K562 (cell line): Measurements from ENCODE around the gene CAMK2B. TPM values are rescaled to one million over a fixed set of nuclear protein-coding genes. Genes with fewer than 3 reads are reported as not detected.
A peak's percentile ranks its signal among the peaks of the same experiment; 100 is the strongest.

Experiments used
- CBX2 ChIP-seq: fragments of 200-600 bp; sonication (generic); IDR thresholded peaks from one replicate; pipeline ENCODE4 v1.6.1; 2012; ENCODE audit warnings: mild to moderate bottlenecking, low read length, inconsistent platforms; ENCODE audit not compliant: insufficient read depth, poor library complexity, severe bottlenecking
- CREB1 ChIP-seq, 2 experiments: sonication (generic) in 1 of 2; formaldehyde crosslinking in 1 of 2; IDR thresholded peaks; 2 replicates each; pipeline versions ENCODE4 v1.6.1 to v1.8.0; 2012 to 2022; ENCODE audit warnings: inconsistent platforms in 1 of 2, mild to moderate bottlenecking in 1 of 2, missing genetic modification reagents in 1 of 2, moderate library complexity in 1 of 2
- CTBP1 ChIP-seq: fragments of 450-650 bp; IDR thresholded peaks from 2 replicates; pipeline ENCODE4 v1.6.1; 2016; ENCODE audit warnings: borderline replicate concordance
- FOSL1 ChIP-seq: fragments of 200-800 bp; sonication (Bioruptor generic); conservative IDR thresholded peaks from 2 replicates; pipeline ENCODE4 v1.6.1; 2016; ENCODE audit warnings: missing genetic modification characterization, missing compliant biosample characterization
- FOXJ2 ChIP-seq: fragments of 200-800 bp; sonication (Bioruptor generic); IDR thresholded peaks from 2 replicates; pipeline ENCODE4 v1.6.1; 2016; ENCODE audit warnings: missing genetic modification characterization, missing compliant biosample characterization
- NFRKB ChIP-seq: fragments of 450-650 bp; IDR thresholded peaks from 2 replicates; pipeline ENCODE4 v1.6.1; 2016; ENCODE audit warnings: low read depth
- PURB ChIP-seq: sonication (generic); formaldehyde crosslinking; IDR thresholded peaks from 2 replicates; pipeline ENCODE4 v1.9.0; 2021; ENCODE audit warnings: low read depth, mild to moderate bottlenecking, missing genetic modification reagents
- ZFP1 ChIP-seq: fragments of 450-650 bp; formaldehyde crosslinking; IDR thresholded peaks from 2 replicates; pipeline ENCODE4 v1.4.0; 2020; ENCODE audit warnings: mild to moderate bottlenecking, mixed read lengths
- polyA plus RNA-seq, 8 experiments: library from polyadenylated mRNA; depleted of rRNA in 4 of 8; stranded (reverse) in 5 of 8; unstranded in 3 of 8; fragments of >200 nt; fragmentation: Nextera tagmentation in 2 of 8; fragmentation: Illumina TruSeq in 1 of 8; extraction: Ambion mirVana in 2 of 8; extraction: Trizol in 1 of 8; gene quantifications; 2 replicates each; pipeline versions ENCODE4 v1.2.1 to v1.2.3, GENCODE V29; 2011 to 2014; ENCODE audit warnings: inconsistent platforms in 1 of 8, missing spikeins in 1 of 8
- total RNA-seq, 7 experiments: library from RNA; depleted of rRNA in 6 of 7; stranded (reverse); fragments of >200 nt in 6 of 7; fragmentation: Illumina TruSeq in 2 of 7; extraction: Trizol in 2 of 7; gene quantifications; 2 replicates each; pipeline versions ENCODE4 v1.2.1 to v1.2.3, GENCODE V29; 2011 to 2021; ENCODE audit warnings: low replicate concordance in 1 of 7
- TF ChIP-seq, protein P1 (sequence below): fragments of 200-400 bp; formaldehyde crosslinking; IDR thresholded peaks from 2 replicates; pipeline ENCODE4 v1.6.1; 2017; ENCODE audit warnings: mild to moderate bottlenecking, low read depth, low read length, moderate library complexity
- TF ChIP-seq, protein P2 (sequence below): fragments of 150-350 bp; conservative IDR thresholded peaks from 2 replicates; pipeline ENCODE4 v1.6.1; 2014; ENCODE audit warnings: low read length
- TF ChIP-seq, protein P3 (sequence below): sonication (generic); formaldehyde crosslinking; IDR thresholded peaks from 2 replicates; pipeline ENCODE4 v1.8.0; 2022; ENCODE audit warnings: mild to moderate bottlenecking, missing genetic modification reagents
- TF ChIP-seq, protein P4 (sequence below), 2 experiments: fragments of 450-650 bp in 1 of 2; sonication (generic) in 1 of 2; formaldehyde crosslinking; conservative IDR thresholded peaks; 2 replicates each; pipeline versions ENCODE4 v1.4.0 to v1.8.1; 2020 to 2022; ENCODE audit warnings: mild to moderate bottlenecking in 1 of 2, missing genetic modification reagents in 1 of 2
- TF ChIP-seq, protein P5 (sequence below): fragments of 200-800 bp; sonication (Bioruptor generic); IDR thresholded peaks from 2 replicates; pipeline ENCODE4 v1.6.1; 2016; ENCODE audit warnings: missing genetic modification characterization, missing compliant biosample characterization

CAMK2B gene
- total and polyA plus RNA-seq, 9 of the 15 experiments (the other 6 are each of a cell fraction or from before 2014, with no cell fraction given): 0.04 to 0.09 (median 0.05) TPM; not detected in 4

DNA sequence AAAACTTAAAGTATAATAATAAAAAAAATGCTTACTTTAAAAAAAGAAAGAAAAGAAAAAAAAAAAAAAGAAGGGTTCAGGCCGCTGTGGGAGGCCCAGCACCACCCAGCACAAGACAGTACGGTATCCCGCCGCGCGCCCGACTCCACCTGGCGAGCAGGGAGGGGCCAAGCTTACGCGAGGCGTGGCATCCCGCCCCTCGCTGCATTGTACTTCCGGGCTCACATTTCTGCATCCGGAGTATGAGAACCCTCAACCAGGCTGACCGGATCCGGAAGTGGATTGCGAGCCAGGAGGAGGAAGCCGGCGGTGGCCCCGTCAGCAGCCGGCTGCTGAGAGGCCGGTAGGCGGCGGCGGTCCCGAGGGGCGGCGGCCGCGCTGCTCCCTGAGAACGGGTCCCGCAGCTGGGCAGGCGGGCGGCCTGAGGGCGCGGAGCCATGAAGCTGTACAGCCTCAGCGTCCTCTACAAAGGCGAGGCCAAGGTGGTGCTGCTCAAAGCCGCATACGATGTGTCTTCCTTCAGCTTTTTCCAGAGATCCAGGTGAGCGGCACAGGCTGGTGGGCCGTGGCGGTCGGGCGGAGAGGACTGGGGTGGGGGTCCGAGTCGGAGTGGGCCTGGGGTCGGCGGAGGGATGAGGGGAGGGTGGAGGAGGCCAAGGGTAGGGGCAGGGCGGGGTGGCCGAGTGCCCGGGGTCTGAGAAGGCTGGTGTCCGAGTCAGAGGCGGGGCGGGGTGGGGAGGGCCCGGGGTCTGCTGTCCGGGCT lies 124.5 kb downstream of the CAMK2B start, which contains the start of gene YKT6 (continued):
- TF ChIP-seq, protein P1, sequence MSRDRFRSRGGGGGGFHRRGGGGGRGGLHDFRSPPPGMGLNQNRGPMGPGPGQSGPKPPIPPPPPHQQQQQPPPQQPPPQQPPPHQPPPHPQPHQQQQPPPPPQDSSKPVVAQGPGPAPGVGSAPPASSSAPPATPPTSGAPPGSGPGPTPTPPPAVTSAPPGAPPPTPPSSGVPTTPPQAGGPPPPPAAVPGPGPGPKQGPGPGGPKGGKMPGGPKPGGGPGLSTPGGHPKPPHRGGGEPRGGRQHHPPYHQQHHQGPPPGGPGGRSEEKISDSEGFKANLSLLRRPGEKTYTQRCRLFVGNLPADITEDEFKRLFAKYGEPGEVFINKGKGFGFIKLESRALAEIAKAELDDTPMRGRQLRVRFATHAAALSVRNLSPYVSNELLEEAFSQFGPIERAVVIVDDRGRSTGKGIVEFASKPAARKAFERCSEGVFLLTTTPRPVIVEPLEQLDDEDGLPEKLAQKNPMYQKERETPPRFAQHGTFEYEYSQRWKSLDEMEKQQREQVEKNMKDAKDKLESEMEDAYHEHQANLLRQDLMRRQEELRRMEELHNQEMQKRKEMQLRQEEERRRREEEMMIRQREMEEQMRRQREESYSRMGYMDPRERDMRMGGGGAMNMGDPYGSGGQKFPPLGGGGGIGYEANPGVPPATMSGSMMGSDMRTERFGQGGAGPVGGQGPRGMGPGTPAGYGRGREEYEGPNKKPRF: no peak
- TF ChIP-seq PURB (CRISPR knock-in tag) (no peak), CBX2 (no peak), FOSL1 (tag) (no peak), ZFP1 (CRISPR knock-in tag) (no peak), CREB1 (IDR thresholded peaks at IDR 0.05) (peak; percentile 56), CREB1 (CRISPR knock-in tag; IDR thresholded peaks at IDR 0.05) (peak; percentile 63; the same call in 1 of the 2 replicates), CTBP1 (peak; percentile 63; the same call in 1 of the 2 replicates), FOXJ2 (tag) (no peak), NFRKB (no peak)
- TF ChIP-seq, protein P2, sequence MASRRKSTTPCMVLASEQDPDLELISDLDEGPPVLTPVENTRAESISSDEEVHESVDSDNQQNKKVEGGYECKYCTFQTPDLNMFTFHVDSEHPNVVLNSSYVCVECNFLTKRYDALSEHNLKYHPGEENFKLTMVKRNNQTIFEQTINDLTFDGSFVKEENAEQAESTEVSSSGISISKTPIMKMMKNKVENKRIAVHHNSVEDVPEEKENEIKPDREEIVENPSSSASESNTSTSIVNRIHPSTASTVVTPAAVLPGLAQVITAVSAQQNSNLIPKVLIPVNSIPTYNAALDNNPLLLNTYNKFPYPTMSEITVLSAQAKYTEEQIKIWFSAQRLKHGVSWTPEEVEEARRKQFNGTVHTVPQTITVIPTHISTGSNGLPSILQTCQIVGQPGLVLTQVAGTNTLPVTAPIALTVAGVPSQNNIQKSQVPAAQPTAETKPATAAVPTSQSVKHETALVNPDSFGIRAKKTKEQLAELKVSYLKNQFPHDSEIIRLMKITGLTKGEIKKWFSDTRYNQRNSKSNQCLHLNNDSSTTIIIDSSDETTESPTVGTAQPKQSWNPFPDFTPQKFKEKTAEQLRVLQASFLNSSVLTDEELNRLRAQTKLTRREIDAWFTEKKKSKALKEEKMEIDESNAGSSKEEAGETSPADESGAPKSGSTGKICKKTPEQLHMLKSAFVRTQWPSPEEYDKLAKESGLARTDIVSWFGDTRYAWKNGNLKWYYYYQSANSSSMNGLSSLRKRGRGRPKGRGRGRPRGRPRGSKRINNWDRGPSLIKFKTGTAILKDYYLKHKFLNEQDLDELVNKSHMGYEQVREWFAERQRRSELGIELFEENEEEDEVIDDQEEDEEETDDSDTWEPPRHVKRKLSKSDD: no peak
- TF ChIP-seq, protein P3, sequence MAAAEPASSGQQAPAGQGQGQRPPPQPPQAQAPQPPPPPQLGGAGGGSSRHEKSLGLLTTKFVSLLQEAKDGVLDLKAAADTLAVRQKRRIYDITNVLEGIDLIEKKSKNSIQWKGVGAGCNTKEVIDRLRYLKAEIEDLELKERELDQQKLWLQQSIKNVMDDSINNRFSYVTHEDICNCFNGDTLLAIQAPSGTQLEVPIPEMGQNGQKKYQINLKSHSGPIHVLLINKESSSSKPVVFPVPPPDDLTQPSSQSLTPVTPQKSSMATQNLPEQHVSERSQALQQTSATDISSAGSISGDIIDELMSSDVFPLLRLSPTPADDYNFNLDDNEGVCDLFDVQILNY (CRISPR knock-in tag): no peak
- TF ChIP-seq, protein P4, sequence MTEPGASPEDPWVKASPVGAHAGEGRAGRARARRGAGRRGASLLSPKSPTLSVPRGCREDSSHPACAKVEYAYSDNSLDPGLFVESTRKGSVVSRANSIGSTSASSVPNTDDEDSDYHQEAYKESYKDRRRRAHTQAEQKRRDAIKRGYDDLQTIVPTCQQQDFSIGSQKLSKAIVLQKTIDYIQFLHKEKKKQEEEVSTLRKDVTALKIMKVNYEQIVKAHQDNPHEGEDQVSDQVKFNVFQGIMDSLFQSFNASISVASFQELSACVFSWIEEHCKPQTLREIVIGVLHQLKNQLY (CRISPR knock-in tag; conservative IDR thresholded peaks at IDR 0.05): no peak
- TF ChIP-seq, protein P5, sequence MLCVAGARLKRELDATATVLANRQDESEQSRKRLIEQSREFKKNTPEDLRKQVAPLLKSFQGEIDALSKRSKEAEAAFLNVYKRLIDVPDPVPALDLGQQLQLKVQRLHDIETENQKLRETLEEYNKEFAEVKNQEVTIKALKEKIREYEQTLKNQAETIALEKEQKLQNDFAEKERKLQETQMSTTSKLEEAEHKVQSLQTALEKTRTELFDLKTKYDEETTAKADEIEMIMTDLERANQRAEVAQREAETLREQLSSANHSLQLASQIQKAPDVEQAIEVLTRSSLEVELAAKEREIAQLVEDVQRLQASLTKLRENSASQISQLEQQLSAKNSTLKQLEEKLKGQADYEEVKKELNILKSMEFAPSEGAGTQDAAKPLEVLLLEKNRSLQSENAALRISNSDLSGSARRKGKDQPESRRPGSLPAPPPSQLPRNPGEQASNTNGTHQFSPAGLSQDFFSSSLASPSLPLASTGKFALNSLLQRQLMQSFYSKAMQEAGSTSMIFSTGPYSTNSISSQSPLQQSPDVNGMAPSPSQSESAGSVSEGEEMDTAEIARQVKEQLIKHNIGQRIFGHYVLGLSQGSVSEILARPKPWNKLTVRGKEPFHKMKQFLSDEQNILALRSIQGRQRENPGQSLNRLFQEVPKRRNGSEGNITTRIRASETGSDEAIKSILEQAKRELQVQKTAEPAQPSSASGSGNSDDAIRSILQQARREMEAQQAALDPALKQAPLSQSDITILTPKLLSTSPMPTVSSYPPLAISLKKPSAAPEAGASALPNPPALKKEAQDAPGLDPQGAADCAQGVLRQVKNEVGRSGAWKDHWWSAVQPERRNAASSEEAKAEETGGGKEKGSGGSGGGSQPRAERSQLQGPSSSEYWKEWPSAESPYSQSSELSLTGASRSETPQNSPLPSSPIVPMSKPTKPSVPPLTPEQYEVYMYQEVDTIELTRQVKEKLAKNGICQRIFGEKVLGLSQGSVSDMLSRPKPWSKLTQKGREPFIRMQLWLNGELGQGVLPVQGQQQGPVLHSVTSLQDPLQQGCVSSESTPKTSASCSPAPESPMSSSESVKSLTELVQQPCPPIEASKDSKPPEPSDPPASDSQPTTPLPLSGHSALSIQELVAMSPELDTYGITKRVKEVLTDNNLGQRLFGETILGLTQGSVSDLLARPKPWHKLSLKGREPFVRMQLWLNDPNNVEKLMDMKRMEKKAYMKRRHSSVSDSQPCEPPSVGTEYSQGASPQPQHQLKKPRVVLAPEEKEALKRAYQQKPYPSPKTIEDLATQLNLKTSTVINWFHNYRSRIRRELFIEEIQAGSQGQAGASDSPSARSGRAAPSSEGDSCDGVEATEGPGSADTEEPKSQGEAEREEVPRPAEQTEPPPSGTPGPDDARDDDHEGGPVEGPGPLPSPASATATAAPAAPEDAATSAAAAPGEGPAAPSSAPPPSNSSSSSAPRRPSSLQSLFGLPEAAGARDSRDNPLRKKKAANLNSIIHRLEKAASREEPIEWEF (CRISPR knock-in tag): no peak
